GM18951 (cell line): ENCODE data around the gene STK11.

ENCODE experiments used
- POLR2A ChIP-seq: IDR thresholded peaks from 4 replicates; pipeline ENCODE4 v1.6.1; 2011; ENCODE audit warnings: mild to moderate bottlenecking; ENCODE audit not compliant: insufficient read length, insufficient read depth; ENCODE audit errors: extremely low read depth
- in situ Hi-C: fragments of 300-500 bp; cut with MboI; formaldehyde crosslinking; loops from one replicate; pipeline ENCODE4 v1.12.0; 2022; ENCODE audit warnings: low sequenced_read_pairs, mixed read lengths, inconsistent platforms; ENCODE audit not compliant: unreplicated experiment

The STK11 gene

GRCh38 chr19:1277061-1277460, 71.5 kb downstream of the STK11 start:
- no peak for TF ChIP-seq POLR2A
- in situ Hi-C loops: no loop called here
